HuH-7 (cell line): Measurements from ENCODE around the gene SLC26A1.
A peak's percentile ranks its signal among the peaks of the same experiment; 100 is the strongest.

Source experiments
- DNase-seq: peaks from one replicate; pipeline ENCODE4 v3.0.0; 2011; ENCODE audit warnings: low spot score

The SLC26A1 gene

DNA sequence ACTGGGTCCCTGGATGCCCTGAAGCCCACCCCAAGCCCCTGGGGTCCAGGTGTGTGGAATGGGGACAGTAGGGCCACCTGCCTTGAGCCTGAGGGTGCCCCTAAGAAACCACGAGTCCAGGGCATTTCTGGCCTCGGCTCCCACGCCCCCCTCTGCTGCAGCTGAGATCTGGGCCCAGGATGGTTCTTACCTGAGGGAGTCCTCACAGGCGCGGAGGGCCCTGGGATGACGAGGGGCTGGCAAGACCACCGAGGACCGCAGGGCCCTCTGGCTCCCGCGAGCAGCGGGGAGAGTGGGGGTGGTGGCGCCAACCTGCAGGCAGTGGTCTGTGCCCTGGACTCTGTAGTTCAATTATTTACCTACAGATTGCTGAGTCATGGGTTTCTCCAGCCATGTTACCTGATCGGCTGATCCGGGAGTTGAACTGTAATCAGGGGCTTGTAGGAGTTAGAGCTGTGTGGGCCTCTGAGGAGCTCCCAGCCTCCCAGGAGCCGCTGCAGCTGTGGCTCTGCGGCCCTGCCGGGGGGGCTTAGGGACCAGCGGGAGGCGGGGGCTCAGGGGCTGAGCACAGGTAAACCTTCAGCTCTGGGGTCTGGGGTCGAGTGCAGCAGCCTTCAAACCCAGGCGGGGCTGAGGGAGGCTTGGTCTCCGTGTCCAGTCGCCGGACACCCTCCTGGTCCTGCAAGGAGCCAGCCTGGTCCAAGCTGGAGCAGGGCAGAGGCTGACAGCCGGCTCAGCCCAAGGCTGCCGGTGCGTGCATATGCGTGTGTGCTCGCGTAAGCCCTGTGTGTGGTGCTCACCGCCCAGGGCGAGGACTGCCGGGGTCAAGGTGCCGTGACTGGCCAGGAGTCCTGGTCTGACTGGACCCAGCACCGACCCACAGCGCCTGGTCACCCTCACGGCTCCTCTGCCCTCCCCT is at the start of gene SLC26A1:
Gene SLC26A1 (minus strand): TSS at position 294 of the 919 bp plus-strand sequence. CDS start 1,701 bp downstream, outside the sequence.
- peak; percentile 88 for DNase-seq

DNA sequence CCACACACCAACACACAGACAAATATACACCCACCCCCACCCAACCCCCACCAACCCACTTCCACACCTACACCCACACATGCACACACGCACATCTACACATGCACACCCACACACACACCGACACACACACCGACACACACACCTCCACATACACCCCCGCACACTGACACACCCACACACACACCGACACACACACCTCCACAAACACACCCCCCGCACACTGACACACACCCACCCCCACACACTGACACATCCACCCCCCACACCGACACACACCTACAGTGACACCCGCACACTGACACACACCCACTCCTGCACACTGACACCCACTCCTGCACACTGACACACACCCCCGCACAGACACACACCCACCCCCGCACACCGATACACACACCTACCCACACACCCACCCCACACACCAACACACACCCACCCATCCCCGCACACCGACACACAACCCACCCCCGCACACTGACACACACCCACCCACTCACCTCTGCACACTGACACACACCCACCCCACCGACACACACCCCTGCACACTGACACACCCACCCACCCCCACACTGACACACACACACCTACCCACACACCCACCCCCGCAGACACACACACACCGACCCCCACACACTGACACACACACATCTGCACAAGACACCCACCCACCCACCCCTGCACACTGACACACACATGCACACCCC is 49.3 kb upstream of the SLC26A1 start:
- no peak for DNase-seq

GRCh38 chr4:1041936-1042330 is 48.7 kb upstream of the SLC26A1 start:
- no peak for DNase-seq

DNA sequence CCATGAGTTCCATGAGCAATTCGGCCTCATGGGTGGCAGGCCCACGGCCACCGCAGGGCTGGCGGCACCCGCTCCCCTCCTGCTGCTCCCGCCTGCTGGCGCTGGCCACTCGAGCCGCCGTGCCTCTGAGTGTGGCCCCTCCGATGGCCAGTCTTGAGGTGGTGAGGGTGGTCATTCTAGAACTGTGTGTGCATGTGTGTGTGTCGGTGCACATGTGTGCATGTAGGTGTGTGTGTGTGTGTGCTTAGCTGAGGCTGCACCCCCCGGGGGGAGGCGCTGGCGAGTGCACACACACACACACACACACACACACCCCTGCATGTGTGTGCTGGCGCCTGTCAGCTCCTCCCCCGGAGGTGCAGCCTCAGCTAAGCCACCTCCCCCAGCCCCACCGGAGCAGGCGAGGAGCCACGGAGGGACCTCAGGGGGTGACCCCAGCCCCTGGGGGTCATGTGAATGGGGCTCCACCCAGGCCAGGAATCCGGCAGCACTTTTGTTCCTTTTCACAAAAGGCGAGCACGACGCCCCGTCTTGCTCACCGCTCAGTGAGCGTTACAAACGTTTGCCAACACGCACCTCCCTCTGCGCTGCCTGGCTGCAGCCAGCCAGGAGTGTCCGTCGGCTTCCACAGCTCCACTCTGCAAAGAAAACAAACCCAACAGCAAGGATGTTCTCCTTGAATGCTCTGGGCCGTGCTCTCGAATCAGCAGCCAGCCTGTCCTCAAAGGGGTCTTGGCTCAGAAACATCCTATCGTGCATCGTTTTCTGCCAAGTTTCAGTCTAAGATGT is 48.1 kb upstream of the SLC26A1 start:
- DNase-seq: no peak

DNA sequence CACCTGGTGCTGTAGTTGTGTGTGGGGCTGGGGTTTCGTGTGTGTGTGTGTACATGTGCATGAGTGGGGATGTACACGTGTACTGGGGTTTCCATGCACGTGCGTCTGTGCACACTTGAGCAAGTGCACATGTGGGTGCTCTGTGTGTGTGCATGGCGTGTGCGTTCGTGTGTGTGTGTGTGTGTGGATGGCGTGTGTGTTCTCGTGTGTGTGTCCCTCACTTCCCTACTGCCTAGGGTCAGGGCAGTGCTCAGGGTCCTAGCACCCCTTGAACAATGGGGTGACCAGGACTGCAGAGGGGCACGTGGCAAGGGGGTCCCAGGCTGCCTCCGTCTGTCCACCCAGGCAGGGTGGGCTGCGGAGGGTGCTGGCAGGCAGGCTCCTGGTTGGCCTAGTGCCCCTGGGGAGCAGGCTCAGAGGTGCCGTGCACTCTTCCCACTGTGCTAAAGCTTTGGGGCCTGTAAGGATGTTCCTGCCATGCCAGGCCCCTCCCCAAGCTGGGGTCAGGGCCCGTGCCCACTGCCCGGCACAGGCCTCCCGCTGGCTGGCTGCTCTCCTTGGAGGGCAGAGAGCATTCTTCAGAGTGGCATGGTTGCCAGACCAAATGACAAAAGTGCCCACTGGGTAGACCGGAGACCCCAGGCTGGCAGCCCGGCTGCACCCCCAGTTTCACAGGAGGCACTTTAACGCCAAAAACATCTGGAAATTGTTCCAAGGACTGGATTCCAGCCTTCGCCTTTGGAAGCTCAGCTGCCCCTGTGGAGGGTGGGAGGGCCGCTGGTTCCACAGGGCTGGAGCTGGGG is 47.3 kb upstream of the SLC26A1 start:
- DNase-seq: no peak

- no peak for DNase-seq
Measured at GRCh38 chr4:1039493-1040343, 46.5 kb upstream of the SLC26A1 start.

- no peak for DNase-seq
Measured at GRCh38 chr4:1038948-1039492, 45.8 kb upstream of the SLC26A1 start.

DNA sequence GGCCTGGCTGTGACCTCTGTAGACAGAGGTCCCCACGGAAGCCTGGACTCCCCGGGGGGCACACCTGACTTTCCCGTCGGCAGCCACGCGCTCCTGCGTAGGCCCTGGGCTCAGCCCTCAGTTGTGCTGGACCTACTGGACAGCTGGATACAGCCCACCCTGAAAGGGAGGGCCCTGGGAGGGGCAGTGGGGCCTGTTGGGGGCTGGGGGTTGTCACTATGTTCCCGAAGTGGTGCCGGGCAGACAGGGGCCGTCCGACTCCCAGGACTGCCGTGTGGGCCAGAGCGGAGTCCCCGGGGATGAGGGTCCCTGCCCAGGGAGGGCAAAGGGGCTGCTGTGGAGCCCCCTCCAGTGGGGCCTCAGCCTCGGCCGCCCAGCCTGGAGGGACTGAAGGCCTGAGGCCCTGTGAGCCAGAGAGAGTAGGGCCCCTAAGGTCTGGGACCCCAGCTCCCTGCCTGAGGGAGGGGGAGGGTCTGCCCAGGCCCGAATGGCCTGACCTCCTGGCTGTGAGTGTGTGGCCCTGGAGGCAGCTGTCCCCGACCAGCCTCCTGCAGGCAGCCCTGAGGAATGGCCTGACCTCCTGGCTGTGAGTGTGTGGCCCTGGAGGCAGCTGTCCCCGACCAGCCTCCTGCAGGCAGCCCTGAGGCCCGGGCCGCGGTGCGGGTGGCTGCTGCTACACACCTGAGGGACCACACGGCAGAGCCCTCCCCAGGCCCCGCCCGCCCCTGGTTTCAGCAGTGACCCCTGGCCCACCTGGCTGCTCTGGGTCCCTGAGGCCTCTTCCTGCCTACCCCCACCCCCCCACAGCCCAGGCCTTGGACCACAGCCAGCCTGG is 44.0 kb upstream of the SLC26A1 start:
- no peak for DNase-seq

GRCh38 chr4:1036095-1036494 is 42.9 kb upstream of the SLC26A1 start:
- DNase-seq: no peak

DNA sequence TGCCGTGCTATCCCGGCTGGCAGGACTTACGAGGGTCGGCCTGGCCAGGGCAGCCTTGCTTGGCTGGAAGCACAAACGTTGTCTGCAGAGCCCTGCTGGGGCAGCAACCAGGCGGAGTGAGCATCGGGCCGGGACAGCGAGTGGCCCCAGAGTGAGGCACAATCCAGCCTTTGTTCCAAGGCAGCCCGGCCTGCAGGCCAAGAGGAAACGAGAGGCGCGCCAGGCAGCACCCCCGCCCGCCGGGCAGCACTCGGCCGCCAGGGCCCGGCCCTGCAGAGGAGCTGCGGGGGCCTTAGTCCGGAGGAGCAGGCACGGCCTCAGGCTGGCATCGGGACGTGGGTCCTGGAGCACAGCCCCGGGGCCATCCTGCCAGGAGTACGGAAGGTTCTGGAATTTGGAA is 42.3 kb upstream of the SLC26A1 start:
- no peak for DNase-seq

- DNase-seq: no peak
Measured at GRCh38 chr4:1033840-1034551, 40.8 kb upstream of the SLC26A1 start.

- DNase-seq: no peak
Measured at GRCh38 chr4:1032861-1033260, 39.7 kb upstream of the SLC26A1 start.

- DNase-seq: no peak
Measured at GRCh38 chr4:1031956-1032795, 39.0 kb upstream of the SLC26A1 start.

DNA sequence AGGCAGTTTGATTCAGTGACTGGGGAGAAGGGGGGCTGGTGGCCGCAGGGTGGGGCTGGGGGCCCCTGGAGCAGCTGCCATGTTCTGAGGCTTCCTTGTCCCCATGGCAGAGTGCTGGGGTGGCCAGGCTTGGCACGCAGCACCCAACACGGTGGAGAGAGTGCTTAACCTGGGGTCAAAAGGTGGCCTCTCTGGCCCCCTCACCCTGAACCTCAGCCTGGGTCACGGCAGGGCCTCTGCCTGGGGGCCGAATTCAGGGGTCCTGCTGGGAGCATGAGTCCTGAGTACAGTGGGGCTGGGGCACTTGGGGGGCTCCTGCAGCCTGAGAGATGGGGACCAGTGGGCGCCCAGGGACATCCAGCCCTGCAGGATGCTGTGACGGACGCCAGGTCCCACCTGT is 38.1 kb upstream of the SLC26A1 start:
- no peak for DNase-seq

DNA sequence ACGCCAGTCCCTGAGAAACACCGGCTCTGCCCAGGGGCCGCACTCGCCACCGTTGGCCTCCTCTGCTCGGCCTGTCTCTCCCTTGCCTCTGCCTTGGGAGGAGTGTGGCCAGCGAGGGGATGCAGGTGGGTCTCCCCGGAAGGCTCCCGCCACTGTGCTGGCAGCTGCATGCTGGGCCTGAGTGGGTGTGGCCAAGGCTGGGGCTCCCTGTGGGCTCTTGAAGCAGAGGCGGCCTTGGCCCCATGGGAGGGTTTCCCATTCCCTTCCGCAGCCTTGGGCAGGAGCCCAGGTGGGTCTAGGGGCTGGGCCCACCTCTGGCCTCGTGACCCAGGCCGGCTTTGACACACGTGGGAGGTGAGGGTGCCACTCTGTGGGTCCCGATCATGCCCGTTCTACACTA is 37.4 kb upstream of the SLC26A1 start:
- DNase-seq: no peak

GRCh38 chr4:1030031-1030430 is 36.8 kb upstream of the SLC26A1 start:
- DNase-seq: no peak

GRCh38 chr4:1029529-1029928 is 36.3 kb upstream of the SLC26A1 start:
- no peak for DNase-seq
